Retinal pigment epithelial cell (primary cell): ENCODE measurements around the gene CYSLTR2.

Experiments
- DNase-seq: peaks from one replicate; pipeline ENCODE4 v3.0.0-alpha.2; 2010; ENCODE audit warnings: low read depth
- H3K4me3 ChIP-seq: 2 replicates; pipeline ENCODE4 v1.5.1; 2011; ENCODE audit warnings: mild to moderate bottlenecking, low read length, control low read depth, moderate library complexity
- TF ChIP-seq, protein P1 (sequence below): conservative IDR thresholded peaks from 2 replicates; pipeline ENCODE4 v1.5.1; 2011; ENCODE audit warnings: low read depth, low read length, control low read depth, inconsistent platforms

Gene CYSLTR2

DNA sequence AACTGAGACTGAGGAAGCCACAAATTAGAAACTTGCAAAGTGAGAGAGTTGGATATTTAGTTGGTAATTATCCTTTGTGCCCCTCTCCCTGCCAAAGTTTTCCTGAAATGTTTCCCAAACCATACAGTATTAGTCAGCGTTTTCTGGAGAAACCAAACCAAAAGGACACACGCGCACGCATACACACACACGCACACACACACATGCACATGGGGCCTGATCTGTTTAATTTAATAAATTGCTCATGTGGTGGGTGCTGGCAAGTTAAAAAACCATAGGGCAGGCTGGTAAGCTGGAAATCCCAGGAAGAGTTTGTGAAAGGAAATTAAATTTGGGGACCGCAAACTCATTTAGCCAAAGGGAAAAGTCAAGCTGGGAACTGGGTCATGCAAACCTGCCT, 11.7 kb upstream of the CYSLTR2 start:
- TF ChIP-seq, protein P1, sequence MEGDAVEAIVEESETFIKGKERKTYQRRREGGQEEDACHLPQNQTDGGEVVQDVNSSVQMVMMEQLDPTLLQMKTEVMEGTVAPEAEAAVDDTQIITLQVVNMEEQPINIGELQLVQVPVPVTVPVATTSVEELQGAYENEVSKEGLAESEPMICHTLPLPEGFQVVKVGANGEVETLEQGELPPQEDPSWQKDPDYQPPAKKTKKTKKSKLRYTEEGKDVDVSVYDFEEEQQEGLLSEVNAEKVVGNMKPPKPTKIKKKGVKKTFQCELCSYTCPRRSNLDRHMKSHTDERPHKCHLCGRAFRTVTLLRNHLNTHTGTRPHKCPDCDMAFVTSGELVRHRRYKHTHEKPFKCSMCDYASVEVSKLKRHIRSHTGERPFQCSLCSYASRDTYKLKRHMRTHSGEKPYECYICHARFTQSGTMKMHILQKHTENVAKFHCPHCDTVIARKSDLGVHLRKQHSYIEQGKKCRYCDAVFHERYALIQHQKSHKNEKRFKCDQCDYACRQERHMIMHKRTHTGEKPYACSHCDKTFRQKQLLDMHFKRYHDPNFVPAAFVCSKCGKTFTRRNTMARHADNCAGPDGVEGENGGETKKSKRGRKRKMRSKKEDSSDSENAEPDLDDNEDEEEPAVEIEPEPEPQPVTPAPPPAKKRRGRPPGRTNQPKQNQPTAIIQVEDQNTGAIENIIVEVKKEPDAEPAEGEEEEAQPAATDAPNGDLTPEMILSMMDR: no peak
- H3K4me3 ChIP-seq: no peak overlapping the region
- DNase-seq: no peak

DNA sequence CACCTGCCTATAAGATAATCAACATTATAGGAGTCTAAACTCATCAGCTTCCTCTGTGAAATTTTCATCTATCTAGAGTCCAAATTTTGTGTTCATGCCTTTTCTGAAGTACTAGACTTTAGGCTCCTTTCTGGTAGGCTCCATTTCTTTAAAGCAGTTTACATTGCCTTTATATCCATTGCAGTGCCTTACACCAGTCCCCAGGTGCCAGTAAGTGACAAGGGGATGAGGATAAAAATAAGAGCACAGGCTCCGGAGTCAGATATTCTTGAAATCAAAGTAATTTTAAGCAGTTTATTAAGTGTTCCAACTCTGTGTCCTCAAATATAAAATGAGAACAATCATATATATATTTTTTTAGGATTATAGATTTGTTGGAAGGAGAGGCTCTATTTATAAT, 10.6 kb upstream of the CYSLTR2 start:
- DNase-seq: no peak
- TF ChIP-seq, protein P1: no peak
- no peak overlapping the region for H3K4me3 ChIP-seq

DNA sequence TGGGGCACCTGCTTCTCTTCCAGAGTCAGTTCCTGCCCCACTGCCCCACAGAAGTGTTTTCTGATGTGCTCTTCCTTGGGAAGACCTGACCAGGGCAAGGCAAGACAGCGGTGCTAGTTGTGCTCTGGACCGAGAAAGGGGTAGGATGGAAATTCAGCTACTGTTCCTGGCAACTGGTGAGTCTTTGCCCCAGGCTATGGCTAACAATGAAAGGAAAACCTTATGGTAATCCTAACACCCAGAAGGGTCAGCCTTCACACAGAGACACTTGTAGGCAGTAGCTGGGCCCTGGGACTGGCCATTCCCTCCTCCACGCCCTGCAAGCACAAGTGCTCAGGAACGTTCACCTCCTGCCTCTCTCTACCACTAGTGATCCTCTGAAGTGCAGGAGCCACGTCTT, 9.6 kb upstream of the CYSLTR2 start:
- DNase-seq: no peak
- H3K4me3 ChIP-seq: no peak overlapping the region
- TF ChIP-seq, protein P1: no peak

DNA sequence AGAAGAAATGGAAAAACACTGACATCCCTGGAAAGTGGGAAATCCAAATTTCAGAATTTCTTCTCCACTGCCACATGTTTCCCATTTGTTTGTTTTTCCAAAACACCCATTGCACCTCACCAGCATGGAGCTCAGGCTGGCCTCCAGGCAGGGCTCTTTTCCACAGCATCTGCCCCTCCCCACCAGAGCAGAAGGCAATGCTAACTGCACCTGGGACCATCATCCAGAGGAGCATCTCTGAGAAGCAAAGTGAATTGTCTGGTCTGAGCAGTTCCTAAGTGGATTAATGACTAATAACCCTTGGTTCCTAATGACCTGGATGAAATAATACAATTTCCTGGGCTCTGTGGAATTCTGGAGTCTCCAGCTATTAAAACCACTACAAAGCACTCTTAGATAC, 8.8 kb upstream of the CYSLTR2 start:
- TF ChIP-seq, protein P1: no peak
- no peak overlapping the region for H3K4me3 ChIP-seq
- no peak for DNase-seq

DNA sequence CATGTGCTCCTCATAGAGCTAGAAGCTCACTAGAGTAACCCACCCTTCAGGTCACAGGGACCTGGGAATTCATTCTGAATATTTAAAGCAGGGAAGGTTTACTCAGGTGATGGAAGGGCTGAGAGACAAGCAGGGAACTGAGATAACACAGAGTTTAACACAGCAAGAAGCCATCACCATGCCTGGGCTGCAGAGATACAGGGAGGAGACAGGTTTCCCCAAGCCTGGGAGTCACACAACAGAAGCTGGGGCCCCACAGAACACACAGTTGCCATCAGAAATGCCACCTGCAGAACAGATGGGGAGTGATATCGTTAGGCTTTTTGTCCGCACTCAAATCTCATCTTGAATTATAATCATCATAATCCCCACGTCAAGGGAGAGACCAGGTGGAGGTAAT, 7.9 kb upstream of the CYSLTR2 start:
- H3K4me3 ChIP-seq: no peak overlapping the region
- TF ChIP-seq, protein P1: no peak
- no peak for DNase-seq

DNA sequence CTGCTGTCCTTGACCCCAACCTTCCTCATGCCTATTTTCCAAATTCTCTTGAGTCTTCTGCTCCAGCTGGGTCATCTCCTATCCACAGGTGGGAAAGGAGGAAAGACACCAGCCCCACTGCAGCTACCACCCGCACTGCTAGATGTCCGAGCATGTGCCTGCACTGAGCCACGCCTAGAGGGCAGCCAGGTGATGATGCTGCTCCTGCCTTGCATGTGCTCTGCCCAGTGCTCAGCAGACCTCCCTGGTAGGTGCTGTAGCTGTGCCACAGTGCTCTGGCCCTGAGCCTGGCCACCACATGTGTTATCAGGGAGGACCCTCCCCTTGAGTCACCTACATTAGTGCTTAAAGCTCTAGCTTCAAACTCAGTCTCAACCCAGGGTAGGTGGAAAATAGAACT, 6.9 kb upstream of the CYSLTR2 start:
- H3K4me3 ChIP-seq: no peak overlapping the region
- DNase-seq: no peak
- TF ChIP-seq, protein P1: no peak

DNA sequence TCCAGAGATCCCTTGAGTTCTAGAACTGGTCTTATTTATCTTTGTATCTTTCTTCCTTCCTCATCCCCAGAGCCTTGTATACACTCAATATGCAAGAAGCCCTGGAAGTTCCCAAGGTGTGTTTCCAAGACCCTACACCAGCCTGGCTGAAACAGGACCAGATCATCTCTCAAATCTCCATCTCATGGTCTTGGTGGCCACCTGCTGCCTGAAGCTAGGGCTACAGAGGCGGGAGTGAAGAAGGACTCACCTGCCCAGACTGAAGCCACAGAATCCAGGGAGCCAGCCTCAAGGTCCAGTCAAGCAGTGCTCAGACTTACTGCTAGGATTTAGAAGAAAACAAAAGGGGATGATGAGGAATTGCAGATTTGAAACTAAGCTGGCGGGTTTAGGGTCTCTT, 6.1 kb upstream of the CYSLTR2 start:
- H3K4me3 ChIP-seq: no peak overlapping the region
- TF ChIP-seq, protein P1: no peak
- DNase-seq: no peak
